DMS53 (cell line): Measurements from ENCODE around the gene ZNF239.
"Not testable (repeated sequence)": the region's sequence is repeated elsewhere in the genome, so short reads cannot be mapped to it uniquely, and the experiment has no call there.

Source experiments
- DNase-seq: peaks from one replicate; lab custom pipeline; 2025; lab: John Stamatoyannopoulos, UW

ZNF239 gene

GRCh38 chr10:43576580-43576979 is 2.2 kb upstream of the ZNF239 start:
- DNase-seq: no peak

GRCh38 chr10:43576062-43576461 is 1.6 kb upstream of the ZNF239 start:
- DNase-seq: peak; percentile 15

- DNase-seq: peak; percentile 30
These were observed 490 bp upstream of the ZNF239 start for GRCh38 chr10:43574906-43575305.

GRCh38 chr10:43573250-43574000 is 991 bp downstream of the ZNF239 start:
- DNase-seq: no peak

GRCh38 chr10:43570971-43571370 is 3.4 kb downstream of the ZNF239 start:
- no peak for DNase-seq

- peak; percentile 44 for DNase-seq
These were observed 4.7 kb downstream of the ZNF239 start for GRCh38 chr10:43569681-43570080.

GRCh38 chr10:43557214-43557613 is 17.2 kb downstream of the ZNF239 start:
- no peak for DNase-seq

GRCh38 chr10:43543746-43544145 is 30.7 kb downstream of the ZNF239 start:
- DNase-seq: not testable (repeated sequence)

GRCh38 chr10:43524434-43525247 is 49.8 kb downstream of the ZNF239 start:
- DNase-seq: peak; percentile 47
